Measurements from ENCODE around the gene ITCH.
"Not testable (repeated sequence)": the region's sequence is repeated elsewhere in the genome, so short reads cannot be mapped to it uniquely, and the experiment has no call there.

Gene ITCH

DNA sequence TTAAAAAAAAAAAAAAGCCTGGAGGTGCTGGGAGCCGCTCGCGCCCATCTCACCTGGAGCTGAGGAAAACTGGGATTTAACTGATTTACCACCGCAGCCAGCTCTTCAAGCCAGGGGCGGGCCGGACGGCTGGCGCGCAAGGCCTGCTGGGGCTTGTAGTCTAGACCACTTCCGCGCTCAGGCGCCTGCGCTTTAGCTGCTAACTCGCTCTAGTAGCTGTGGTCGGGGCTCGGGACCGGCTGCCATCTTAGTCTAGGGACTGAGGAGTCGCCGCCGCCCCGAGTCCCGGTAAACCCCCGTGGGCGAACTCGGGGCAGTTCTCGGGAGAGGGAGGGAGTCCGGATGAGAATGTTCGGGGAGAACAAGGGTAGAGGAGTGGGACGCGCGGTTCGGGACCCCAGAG lies at the start of gene ITCH:
Gene ITCH (plus strand): TSS at position 212 of the 403 bp plus-strand sequence. CDS start 30,539 bp downstream, outside the sequence.
- peak; percentile 90 for DNase-seq

DNA sequence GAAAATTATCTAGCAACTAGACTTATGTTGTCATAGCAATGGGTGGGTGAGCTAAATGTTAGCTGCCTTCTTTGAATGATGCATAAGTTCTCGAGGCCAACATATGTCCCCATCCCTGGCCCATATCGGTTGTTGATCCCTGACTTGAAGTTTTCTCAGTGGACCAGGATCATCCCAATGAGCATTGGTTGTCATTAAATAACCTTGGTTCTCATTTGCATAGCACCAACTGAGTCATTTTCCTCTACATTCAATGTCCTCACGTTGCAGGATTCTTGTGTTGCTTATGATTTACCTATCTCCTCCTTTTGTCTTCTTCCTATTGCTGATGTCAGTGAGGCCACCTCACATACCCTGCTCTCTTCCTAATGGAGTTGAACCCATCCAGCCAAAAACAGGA lies 47.8 kb upstream of the ITCH start:
- DNase-seq: no peak

DNA sequence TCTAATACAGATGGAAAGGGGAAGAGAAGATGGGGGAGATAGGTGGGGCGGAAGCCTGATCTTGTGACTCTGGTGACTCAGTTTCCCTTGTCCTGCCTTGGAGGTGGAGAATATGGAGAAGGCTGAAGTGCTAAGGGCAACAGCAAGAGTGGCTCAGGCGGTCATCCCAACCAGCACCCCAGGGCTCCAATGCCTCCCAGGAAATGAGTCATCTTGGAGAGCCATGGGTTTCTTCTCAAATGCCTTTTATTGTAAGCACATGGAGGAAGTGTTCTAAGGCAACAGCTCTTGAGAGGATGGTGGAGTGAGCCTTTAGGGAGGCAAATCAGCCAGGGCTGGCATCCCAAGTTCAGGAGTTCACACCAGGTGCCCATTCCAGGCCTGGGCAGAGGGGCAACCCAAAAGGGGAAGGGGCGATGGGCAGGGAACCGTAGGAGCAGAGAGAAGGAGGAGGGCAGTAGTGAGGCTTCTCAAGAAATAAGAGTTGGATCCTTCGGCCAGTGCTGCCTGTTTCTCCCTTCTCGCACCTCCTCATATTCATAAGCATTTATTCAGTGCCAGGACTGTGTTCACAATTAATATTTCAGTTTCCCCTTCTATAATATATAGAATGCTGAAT lies 46.8 kb upstream of the ITCH start:
- DNase-seq: no peak

DNA sequence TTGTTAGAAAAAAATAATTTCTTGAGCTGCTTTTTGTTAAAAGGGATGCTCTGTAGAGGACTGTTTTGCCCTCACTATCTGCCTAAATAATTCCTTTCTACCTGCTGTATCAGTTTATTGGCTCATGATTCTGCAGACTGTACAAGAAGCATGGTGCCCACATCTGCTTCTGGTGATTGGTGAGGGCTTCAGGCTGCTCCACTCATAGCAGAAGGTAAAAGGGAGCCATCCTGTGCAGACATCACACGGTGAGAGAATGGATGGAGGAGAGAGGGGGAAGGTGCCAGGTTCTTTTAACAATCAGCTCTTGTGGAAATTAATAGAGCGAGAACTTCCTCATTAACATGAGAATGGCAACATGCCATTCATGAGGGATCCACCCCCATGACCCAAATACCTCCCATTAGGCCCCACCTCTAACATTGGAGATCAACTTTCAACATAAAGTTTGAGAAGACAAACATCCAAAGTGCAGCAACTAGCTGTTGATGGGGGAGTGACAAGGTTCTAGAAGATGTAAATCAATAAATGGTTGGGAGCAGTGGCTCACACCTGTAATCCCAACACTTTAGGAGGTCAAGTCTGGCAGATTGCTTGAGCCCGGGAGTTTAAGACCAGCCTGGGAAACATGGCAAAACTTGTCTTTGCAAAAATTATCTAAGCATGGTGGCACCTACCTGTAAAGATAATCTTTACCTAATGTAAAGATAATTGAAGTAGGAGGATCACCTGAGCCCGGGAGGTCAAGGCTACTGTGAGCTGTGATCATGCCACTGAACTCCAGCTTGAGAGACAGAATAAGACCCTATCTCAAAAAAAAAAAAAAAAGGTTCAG lies 44.2 kb upstream of the ITCH start:
- DNase-seq: no peak

DNA sequence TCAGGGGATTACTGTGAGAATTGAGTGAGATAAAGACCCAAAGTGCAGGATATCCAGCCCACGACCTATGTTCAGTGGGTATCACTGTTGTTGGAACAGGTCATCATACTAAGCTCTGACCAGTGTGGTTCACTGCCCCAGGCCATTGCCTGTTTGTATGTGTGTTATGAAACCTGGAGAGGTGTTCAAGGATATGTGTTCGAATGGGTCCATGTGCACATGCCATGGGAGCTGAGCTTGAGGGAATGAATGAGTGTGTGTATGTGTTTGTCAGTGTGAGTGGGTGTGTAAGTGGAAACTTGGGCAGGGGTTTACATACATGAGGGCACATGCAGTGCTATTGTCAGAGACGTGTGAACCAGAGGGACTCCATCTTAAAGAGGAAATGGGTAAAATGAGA lies 42.2 kb upstream of the ITCH start:
- DNase-seq: no peak

DNA sequence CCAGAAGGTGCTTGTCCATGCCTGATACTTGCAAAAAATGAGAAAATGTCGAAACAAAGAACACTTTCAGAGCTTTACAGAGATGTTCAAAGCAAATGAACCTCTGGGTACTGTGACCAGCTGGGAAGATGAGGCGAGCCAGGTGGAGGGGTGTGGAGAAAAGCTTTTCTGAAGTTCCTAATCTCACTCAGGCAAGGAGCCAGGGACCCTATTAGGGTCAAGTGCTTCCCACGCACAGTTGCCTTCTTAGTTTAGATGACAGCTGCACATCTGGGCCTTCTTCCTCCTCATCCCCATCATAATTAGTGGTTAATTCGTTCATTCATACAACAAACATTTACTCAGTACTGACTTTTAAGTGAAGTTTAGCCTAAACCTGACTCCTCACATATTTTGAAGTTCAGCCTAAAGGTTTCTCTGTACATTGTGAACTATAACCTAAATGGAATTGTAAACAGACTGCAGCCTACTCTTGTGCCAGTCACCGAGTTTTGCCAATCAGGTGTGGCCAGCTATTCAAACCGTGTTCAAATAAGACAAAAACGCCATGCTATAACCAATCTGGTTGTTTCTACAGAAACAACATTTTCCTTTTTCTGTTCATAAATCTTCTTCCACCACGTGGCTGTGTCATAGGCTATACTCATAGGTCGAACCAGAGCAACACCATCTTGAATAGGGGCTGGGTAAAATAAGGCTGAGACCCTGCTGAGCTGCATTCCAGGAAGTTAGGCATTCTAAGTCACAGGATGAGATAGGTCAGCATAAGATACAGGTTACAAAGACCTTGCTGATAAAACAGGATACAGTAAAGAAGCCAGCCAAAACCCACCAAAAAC lies 40.6 kb upstream of the ITCH start:
- DNase-seq: no peak

DNA sequence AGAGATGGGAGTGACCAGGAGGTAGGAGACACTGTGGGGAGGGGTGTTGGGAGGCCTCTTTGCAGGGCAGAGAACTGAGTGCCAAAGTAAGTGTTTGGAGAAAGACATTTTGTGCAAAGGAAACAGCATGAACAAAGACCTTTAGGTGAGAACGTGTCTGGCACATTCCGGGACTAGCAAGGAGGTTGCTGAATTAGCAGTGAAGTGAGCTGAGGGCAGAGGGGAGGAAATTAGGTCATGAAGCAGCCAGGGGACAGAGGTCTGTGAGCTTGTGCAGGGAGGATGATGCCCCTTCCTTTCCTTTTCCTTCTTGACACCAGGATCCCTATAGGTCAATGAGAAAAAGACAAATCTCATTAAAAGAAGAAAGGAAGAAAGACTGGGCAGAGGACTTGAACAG lies 38.5 kb upstream of the ITCH start:
- DNase-seq: no peak

DNA sequence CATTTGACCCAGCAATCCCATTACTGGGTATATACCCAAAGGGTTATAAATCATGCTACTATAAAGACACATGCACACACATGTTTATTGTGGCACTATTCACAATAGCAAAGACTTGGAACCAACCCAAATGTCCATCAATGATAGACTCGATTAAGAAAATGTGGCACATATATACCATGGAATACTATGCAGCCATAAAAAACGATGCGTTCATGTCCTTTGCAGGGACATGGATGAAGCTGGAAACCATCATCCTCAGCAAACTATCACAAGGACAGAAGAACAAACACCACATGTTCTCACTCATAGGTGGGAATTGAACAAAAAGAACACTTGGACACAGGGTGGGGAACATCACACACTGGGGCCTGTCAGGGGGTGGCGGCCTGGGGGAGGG lies 34.9 kb upstream of the ITCH start:
- not testable (repeated sequence) for DNase-seq

DNA sequence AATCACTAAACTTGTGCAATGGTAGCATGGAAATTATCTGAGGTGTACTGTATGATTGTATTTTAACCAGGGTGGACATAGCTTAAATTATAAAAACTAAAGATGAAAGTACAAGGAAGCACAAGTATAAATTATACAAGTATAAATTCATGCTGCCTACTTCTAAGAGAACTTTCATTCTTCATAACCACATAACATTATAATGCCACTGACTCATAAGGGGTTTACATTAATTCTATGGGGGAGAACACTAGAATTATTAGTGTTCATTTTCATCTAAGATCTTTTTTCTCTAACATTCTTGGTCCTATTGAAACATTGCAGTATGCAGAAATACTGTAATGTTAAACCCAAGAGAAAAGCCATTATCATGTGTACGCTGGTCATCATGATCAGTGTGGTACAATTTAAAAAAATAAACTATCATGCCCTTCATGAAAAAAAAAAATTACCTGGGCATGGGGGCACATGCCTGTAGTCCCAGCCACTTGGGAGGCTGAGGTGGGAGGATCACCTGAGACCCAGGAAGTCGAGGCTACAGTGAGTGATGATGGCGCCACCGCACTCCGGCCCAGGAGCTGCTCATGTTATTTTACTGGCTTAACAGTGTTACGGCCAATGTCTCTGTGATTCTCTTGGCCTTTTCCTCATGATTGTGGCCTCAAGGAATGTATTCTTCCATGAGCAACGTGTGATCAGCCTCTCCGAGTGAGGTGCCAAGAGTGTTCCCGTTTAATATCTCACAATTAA lies 34.0 kb upstream of the ITCH start:
- DNase-seq: no peak

DNA sequence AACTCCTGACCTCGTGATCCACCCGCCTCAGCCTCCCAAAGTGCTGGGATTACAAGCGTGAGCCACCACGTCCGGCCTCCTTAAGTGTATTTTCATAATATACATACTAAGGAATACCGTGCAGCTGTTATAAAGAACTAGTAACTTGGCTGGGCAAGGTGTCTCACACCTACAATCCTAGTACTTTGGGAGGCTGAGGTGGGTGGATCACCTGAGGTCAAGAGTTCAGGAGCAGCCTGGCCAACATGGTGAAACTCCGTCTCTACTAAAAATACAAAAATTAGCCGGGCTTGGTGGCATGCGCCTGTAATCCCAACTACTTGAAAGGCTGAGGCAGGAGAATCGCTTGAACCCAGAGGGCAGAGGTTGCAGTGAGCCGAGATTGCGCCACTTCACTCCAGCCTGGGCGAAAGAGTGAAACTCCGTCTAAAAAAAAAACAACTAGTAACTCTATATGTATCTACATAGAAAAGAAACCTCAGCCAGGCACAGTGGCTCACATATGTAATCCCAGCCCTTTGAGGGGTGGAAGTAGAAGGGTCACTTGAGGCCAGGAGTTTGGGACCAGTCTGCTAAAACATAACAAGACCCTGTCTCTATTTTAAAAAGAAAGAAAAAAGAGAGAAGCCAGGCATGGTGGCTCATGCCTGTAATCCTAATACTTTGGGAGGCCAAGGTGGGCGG lies 32.1 kb upstream of the ITCH start:
- DNase-seq: not testable (repeated sequence)

DNA sequence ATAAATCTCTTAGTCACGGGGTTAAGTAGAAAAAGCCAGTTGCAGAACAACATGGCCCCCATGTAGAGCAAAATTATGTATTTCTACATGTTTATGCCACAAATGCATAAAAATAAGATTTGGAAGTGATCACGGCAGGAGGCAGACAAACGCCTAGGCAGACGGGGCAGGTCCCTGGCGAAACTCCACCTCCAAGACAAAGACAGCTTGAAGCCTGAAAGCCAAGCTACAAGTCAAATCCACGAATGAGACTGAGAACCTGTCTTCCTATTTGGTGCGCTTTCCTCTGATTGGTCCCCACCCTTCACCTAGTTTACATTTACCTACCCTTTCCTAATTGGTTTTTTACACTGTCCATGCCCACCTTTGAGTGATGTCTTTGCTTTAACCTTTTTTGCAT lies 31.2 kb upstream of the ITCH start:
- no peak for DNase-seq

DNA sequence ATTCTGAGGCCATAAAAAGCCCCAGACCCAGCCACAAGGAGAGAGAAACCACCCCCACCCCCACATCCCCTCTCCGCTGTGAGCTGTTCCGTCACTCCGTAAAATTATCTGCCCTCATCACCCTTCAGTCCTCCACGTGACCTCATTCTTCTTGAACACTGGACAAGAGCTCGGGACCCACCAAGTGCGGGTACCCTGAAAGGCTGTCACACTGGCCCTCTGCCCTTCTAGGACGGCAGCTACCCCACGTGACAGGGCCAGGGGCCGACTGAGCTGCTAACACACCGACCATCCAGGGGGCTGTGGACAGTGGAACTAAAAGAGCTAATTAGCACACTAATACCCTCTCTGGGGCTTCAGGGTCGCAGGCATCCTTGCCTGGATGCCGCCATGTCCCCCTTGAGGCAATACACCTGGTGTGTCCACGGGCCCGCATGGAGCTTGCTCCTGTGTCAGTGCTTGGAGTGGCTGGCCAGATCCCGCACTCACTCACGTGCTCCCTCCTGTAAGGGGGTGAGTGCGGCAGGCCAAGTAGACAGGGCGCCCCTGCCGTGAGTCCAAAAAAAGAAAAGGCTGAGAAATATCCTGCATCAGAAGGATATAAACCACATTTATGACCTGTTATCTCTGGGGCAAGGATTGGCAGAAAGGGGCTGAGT lies 30.7 kb upstream of the ITCH start:
- DNase-seq: no peak

DNA sequence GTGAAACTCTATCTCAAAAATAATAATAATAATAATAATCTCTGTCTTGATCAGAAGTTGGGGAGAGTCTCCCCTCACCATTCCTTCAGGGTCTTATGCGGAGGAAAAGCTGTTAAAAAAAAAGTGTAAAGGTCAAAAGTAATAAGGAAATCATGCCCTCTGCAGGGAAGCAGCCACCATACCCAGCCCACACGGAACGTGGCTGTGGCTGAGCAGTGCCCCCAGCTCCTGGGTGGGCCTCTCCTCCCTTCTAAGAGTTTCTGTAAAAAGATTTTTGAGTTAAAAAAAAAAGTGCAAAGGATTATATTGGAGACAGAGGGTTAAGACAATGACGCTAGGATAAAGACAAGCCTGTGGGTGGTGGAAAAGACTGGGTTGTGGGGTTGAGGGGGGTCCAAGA lies 29.3 kb upstream of the ITCH start:
- DNase-seq: no peak

DNA sequence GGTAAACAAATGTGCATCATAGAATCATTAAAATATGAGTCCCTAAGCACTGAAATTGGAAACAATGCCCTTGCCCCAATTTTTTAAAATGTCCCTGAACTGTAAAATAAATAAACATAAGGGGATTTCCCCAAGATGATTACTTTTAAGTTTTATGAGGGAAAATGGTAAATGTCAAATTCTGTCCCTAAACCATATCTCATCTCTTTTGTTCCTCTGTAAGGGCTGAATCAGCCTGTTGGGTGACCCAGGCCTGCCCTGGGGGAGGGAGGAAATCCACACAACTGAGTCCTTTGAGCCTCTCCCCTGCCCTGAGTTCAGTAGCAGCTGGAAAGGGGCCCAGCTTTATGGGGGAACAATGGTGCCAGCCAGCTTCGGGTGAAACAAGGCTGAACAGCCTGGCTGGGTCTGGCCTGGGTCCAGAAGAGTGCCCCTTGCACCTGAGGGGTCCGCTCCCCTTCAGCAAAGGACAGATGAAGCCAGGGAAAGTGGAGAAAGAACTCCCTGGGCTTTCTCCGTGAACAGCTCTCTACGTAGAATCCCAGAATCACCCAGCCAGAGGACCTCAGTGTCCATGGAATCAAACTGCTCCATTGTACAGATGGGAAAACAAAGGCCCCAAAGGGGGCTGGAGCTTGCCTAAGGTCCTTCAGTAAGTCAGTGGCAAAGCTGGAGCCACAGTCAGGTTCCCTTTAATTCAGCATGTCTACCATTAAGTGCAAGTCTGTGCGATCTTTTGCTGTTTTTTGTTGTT lies 28.2 kb upstream of the ITCH start:
- no peak for DNase-seq

DNA sequence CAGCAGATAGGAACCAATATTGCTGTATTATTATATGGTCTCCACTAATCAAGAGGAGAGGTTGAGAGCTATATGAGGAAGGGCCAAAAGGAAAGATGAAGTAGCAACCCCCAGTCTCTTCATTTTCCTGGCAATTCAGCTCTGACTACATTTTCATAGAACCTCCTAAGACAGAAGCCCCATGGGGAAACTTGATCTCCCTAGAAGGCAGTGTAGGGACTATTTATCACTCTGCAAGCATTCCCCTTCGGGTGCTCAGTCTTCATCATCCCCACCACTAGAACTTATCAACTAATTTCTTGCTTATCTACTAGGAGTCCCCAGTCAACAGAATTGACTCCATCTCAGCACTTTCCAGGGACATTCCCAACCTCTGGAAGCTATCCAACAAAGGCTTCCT lies 25.5 kb upstream of the ITCH start:
- no peak for DNase-seq

DNA sequence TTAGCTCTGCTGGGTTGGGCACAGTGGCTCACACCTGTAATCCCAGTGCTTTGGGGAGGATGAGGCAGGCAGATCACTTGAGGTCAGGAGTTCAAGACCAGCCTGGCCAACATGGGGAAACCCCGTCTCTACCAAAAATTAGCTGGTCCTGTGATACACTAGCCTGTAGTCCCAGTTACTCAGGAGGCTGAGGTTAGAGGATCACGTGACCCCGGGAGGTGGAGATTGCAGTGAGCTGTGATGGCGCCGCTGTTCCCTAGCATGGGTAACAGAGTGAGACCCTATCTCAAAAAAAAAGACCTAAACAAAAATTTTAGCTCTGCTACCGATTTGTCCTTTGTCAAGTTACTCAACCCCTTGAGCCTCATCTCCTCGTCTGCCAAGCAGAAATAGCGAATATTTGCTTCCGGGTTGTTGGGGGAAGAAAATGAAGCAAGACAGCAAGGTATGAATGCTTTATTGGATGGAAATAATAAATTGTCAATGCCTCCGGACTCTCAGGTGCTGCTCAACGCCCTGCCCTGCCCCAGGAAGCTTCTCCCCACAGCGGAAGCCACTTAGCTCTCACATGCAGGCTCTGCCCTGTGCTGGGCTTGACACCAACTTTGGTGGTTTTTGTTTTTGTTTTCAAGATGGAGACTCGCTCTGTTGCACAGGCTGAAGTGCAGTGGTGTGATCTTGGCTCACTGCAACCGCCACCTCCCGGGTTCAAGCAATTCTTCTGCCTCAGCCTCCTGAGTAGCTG lies 24.9 kb upstream of the ITCH start:
- DNase-seq: no peak

DNA sequence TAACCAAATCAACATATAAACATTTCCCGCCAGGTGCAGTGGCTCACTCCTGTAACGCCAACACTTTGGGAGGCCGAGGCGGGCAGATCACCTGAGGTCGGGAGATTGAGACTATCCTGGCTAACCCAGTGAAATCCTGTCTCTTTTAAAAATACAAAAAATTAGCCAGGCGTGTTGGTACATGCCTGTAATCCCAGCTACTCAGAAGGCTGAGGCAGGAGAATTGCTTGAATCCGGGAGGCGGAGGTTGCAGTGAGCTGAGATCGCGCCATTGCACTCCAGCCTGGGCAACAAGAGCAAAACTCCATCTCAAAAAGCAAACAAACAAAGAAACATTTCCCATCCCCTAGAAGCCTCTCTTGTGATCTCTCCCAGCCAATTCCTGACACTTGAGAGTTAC lies 22.3 kb upstream of the ITCH start:
- not testable (repeated sequence) for DNase-seq

DNA sequence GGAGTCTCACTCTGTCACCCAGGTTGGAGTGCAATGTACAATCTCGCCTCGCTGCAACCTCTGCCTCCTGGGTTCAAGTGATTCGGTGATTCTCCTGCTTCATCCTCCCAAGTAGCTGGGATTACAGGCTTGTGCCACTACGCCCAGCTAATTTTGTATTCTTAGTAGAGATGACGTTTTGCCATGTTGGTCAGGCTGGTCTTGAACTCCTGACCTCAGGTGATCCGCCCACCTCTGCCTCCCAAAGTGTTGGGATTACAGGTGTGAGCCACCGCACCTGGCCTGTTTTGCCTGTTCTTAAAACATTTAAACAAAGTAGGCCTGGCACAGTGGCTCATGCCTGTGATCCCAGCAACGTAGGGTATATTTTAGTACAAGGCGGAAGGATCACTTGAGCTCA lies 21.9 kb upstream of the ITCH start:
- DNase-seq: not testable (repeated sequence)

DNA sequence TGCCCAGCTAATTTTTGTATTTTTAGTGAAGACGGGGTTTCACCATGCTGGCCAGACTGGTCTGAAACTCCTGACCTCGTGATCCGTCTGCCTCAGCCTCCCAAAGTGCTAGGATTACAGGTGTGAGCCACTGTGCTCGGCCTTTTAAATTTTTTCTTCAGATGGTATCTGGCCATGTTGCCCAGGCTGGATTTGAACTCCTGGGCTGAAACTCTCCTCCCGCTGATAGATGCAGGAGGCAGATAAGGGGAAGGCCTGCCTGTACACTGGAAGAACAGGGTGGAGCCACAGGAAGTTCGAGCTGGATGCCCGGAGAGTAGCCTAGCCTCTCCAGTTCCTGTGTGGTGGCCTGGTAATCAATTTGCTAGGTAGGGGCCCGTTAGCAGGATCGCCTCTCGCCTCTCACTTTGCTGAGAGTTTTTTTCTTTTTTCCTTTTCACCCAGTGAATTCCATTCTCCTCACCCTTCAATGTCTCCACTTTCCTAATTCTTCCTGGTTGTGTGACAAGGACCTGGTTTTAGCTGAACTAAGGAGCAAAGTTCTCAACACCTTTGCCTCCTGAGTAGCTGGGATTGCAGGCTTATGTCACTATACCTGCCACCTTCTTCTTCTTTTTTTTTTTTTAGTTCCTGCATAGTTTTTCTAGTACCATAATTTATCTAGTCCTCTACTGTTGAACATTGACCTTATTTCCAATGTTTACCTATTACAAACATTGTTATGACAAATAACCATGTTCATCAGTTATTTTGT lies 19.4 kb upstream of the ITCH start:
- DNase-seq: no peak

DNA sequence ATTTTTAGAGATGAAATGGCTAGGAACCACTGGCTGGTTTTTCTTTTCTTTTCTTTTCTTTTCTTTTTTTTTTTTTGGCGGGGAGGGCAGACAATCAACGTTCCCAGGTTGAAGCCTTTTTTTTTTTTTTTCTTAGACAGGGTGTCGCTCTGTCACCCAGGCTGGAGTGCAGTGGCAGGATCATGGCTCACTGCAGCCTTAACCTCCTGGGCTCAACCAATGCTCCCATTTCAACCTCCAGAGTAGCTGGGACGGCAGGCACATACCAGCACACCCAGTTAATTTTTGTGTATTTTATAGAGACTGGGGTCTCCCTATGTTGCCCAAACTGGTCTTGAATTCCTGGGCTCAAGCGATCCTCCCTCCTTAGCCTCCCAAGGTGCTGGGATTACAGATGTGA lies 18.8 kb upstream of the ITCH start:
- DNase-seq: no peak

Data from DMS153 (cell line).